K562 (cell line): ENCODE data around the gene GAB1. TPM values are rescaled to one million over a fixed set of nuclear protein-coding genes. Genes with fewer than 3 reads are reported as not detected.

Experiments
- CTBP1 ChIP-seq: fragments of 450-650 bp; IDR thresholded peaks from 2 replicates; pipeline ENCODE4 v1.6.1; 2016; ENCODE audit warnings: borderline replicate concordance
- CXXC5 ChIP-seq: fragments of 250-450 bp; sonication (Bioruptor Pico); IDR thresholded peaks from 2 replicates; pipeline ENCODE4 v1.8.0; 2022; ENCODE audit warnings: inconsistent platforms, mild to moderate bottlenecking, moderate library complexity
- IFI16 ChIP-seq: fragments of 250-450 bp; sonication (Bioruptor Pico); IDR thresholded peaks from 2 replicates; pipeline ENCODE4 v2.1.2; 2022; ENCODE audit warnings: mild to moderate bottlenecking, inconsistent platforms
- NFIC ChIP-seq: fragments of 450-650 bp; IDR thresholded peaks from 2 replicates; pipeline ENCODE4 v1.6.1; 2017; ENCODE audit warnings: mild to moderate bottlenecking, inconsistent platforms
- PRDM10 ChIP-seq: fragments of 450-650 bp; IDR thresholded peaks from 2 replicates; pipeline ENCODE4 v1.6.1; 2018; ENCODE audit not compliant: partially characterized antibody
- RHOXF2B ChIP-seq: fragments of 250-450 bp; sonication (Bioruptor Pico); conservative IDR thresholded peaks from 2 replicates; pipeline ENCODE4 v1.5.1; 2021
- RREB1 ChIP-seq: fragments of 250-450 bp; sonication (Bioruptor Pico); IDR thresholded peaks from 2 replicates; pipeline ENCODE4 v1.4.0; 2020
- SIN3A ChIP-seq, 2 experiments: fragments of 150-350 bp in 1 of 2; IDR thresholded peaks; 2 replicates each; pipeline ENCODE4 v1.6.1; 2011 to 2016; ENCODE audit warnings: borderline replicate concordance in 2 of 2, low read depth in 2 of 2, low read length in 2 of 2, mild to moderate bottlenecking in 2 of 2, moderate library complexity in 2 of 2; ENCODE audit not compliant: control insufficient read depth in 1 of 2
- SIN3B ChIP-seq: fragments of 450-650 bp; IDR thresholded peaks from 2 replicates; pipeline ENCODE4 v1.6.1; 2017; ENCODE audit warnings: low read depth, mild to moderate bottlenecking, moderate library complexity
- SOX6 ChIP-seq: fragments of 450-650 bp; IDR thresholded peaks from 2 replicates; pipeline ENCODE4 v1.6.1; 2014; ENCODE audit warnings: mild to moderate bottlenecking
- ZBTB7A ChIP-seq: IDR thresholded peaks from 2 replicates; pipeline ENCODE4 v1.6.1; 2011; ENCODE audit warnings: low read depth, mild to moderate bottlenecking, low read length, moderate library complexity, borderline replicate concordance; ENCODE audit not compliant: control insufficient read depth
- ZNF124 ChIP-seq: sonication (generic); formaldehyde crosslinking; IDR thresholded peaks from 2 replicates; pipeline ENCODE4 v1.8.1; 2022; ENCODE audit warnings: missing genetic modification reagents
- ZNF197 ChIP-seq: fragments of 200-800 bp; sonication (Bioruptor generic); IDR thresholded peaks from 2 replicates; pipeline ENCODE4 v1.6.1; 2016; ENCODE audit warnings: low read depth, missing genetic modification characterization, missing compliant biosample characterization
- ZNF3 ChIP-seq: fragments of 250-450 bp; sonication (Bioruptor Pico); IDR thresholded peaks from 2 replicates; pipeline ENCODE4 v1.5.0; 2021; ENCODE audit warnings: mild to moderate bottlenecking, moderate library complexity
- ZNF512 ChIP-seq: IDR thresholded peaks from 2 replicates; pipeline ENCODE4 v1.6.1; 2016; ENCODE audit warnings: missing genetic modification characterization, missing compliant biosample characterization
- ZNF766 ChIP-seq: fragments of 200-800 bp; sonication (Bioruptor generic); conservative IDR thresholded peaks from 2 replicates; pipeline ENCODE4 v1.6.1; 2016; ENCODE audit warnings: missing genetic modification characterization, missing compliant biosample characterization
- ZNF830 ChIP-seq: fragments of 250-450 bp; sonication (Bioruptor Pico); IDR thresholded peaks from 2 replicates; pipeline ENCODE4 v1.5.0; 2021; ENCODE audit warnings: mild to moderate bottlenecking
- polyA plus RNA-seq, 8 experiments: library from polyadenylated mRNA; depleted of rRNA in 4 of 8; stranded (reverse) in 5 of 8; unstranded in 3 of 8; fragments of >200 nt; fragmentation: Nextera tagmentation in 2 of 8; fragmentation: Illumina TruSeq in 1 of 8; extraction: Ambion mirVana in 2 of 8; extraction: Trizol in 1 of 8; gene quantifications; 2 replicates each; pipeline versions ENCODE4 v1.2.1 to v1.2.3, GENCODE V29; 2011 to 2014; ENCODE audit warnings: inconsistent platforms in 1 of 8, missing spikeins in 1 of 8
- total RNA-seq, 7 experiments: library from RNA; depleted of rRNA in 6 of 7; stranded (reverse); fragments of >200 nt in 6 of 7; fragmentation: Illumina TruSeq in 2 of 7; extraction: Trizol in 2 of 7; gene quantifications; 2 replicates each; pipeline versions ENCODE4 v1.2.1 to v1.2.3, GENCODE V29; 2011 to 2021; ENCODE audit warnings: low replicate concordance in 1 of 7

GAB1 gene
- total and polyA plus RNA-seq, 9 of the 15 experiments (the other 6 are each of a cell fraction or from before 2014, with no cell fraction given) = 1.3 to 14.6 (median 7.5) TPM

GRCh38 chr4:143336781-143337599, at the start of gene GAB1 (continued):
- TF ChIP-seq PRDM10 (peak; percentile 37), IFI16 (CRISPR knock-in tag) (no peak), SIN3A (IDR thresholded peaks at IDR 0.05; ENCODE audit: borderline replicate concordance in 2 of 2, control insufficient read depth in 1 of 2, low read depth in 2 of 2, low read length in 2 of 2) (peak in 1 of 2 experiments; percentile 54; a peak in 2 of 4 replicates), ZNF3 (CRISPR knock-in tag) (no peak), RHOXF2B (CRISPR knock-in tag) (no peak), CXXC5 (peak; percentile 40; the same call in 1 of the 2 replicates), ZNF124 (CRISPR knock-in tag) (no peak), SIN3B (no peak), CTBP1 (peak; percentile 89), NFIC (peak; percentile 12; the same call in 1 of the 2 replicates), ZNF512 (tag) (no peak), RREB1 (no peak), ZNF766 (no peak), ZBTB7A (peak; percentile 38; the same call in 1 of the 2 replicates), SOX6 (no peak), ZNF830 (CRISPR knock-in tag) (peak; percentile 21; the same call in 1 of the 2 replicates), ZNF197 (CRISPR knock-in tag) (no peak)
